IPS DF 4.7 (cell line): ENCODE results near the gene LRRC10B.

Experiments used
- DNase-seq: peaks from one replicate; pipeline ENCODE4 v3.0.0-alpha.2; 2013; ENCODE audit warnings: low spot score; ENCODE audit errors: extremely low read depth

The LRRC10B gene

DNA sequence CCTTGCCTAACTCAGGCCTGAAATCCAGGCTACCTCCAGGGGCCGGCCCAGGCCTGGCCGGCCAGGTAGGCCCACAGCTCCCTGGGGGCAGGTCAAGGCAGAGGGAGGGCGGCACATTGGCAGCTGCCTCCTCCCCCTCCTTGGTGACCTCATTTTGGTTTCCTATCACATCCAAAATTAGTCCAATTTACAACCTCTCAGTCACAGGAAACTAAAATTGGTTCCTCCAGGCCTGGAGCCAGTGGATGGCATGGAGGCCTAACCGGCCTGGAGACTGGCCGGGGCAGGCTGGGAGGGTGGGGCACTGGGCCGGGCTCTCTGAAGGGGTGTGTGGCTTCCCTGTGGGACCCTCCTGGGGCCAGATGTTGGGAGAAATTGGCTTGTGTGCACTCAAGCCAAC is 35.9 kb downstream of the LRRC10B start:
- DNase-seq: no peak

- DNase-seq: peak; percentile 25
These were observed 36.8 kb downstream of the LRRC10B start for GRCh38 chr11:61545341-61545740.

GRCh38 chr11:61545921-61546320 is 37.4 kb downstream of the LRRC10B start:
- no peak for DNase-seq

GRCh38 chr11:61546663-61547062 is 38.1 kb downstream of the LRRC10B start:
- DNase-seq: no peak

DNA sequence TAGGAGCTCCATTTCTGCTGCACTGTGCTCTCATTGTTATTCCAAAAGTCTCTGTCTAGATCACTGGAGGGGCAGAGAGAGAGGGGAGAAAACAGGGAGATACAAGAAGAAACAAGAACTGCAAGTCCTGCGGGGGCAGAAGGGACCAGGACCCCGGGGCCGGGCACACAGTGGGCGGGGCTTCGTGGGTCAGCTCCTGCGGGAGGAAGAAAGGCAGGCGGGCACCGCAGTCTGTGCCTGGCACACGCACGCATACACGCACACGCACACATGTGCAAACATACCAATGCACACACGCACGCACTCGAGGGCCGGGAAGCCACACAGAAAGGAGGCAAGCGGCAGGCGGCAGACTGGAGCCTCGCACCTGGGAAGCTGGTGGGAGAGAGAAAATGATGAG is 38.7 kb downstream of the LRRC10B start:
- DNase-seq: no peak

DNA sequence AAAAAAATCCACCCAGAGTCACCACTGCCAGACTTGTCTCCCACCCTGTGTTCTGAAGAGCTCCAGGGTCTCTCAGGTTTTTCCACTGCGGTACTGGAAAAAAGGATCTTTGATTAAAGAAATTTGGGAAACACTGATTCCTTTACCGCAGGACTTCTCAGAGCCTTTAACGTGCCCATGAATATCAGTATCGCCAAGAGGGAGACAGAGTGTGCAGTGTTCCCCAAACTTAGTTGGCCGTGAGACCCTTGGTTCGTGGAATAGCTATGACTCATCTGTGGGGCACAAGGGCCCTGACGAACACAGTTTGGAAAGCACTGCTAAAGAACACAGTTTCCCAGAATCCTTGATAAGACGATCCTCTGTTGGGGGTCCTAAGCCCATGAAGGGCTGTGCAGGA is 40.6 kb downstream of the LRRC10B start:
- DNase-seq: no peak

GRCh38 chr11:61549662-61550568 is 41.4 kb downstream of the LRRC10B start:
- no peak for DNase-seq

GRCh38 chr11:61550665-61551227 is 42.2 kb downstream of the LRRC10B start:
- DNase-seq: no peak

GRCh38 chr11:61551634-61552033 is 43.1 kb downstream of the LRRC10B start:
- DNase-seq: no peak

GRCh38 chr11:61552108-61552635 is 43.6 kb downstream of the LRRC10B start:
- DNase-seq: no peak

DNA sequence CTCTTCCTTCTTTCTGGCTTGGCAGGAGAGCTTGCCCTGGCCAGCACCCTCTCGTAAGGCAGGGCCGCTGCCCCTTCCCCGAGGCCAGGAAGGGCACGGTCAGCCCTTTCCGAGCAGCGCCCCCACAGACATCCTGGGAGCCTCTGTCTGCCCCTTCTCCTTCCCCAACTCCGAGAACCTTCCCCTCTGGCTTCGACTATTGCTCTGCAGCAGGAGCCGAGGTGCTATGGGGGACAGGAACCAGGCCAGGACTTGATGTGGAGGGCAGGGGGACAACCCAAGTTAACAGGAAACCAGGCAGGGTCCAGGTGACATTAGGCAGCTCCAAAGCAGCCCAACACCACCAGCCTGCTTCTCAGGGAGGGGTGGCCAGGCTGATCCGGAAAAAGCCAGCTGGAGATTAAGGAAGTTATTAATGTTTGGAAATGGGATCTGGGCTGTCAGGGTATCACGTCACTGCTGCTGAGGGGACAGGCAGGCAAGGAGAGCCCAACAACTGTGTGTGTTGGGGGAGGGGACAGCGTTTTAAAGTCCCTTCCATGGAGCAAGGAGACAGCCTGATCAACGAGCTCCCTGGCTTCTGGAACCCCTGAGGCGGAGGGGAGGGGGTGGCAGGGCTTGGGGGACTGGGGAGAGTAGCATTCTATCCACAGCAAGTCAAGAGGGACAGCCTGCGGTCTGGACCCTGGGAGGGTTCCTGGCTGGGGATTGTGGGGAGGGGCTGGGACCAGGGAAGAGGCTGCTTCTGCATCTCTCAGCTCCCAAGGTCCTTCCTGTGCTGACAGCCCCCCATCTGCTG is 45.0 kb downstream of the LRRC10B start:
- DNase-seq: no peak

DNA sequence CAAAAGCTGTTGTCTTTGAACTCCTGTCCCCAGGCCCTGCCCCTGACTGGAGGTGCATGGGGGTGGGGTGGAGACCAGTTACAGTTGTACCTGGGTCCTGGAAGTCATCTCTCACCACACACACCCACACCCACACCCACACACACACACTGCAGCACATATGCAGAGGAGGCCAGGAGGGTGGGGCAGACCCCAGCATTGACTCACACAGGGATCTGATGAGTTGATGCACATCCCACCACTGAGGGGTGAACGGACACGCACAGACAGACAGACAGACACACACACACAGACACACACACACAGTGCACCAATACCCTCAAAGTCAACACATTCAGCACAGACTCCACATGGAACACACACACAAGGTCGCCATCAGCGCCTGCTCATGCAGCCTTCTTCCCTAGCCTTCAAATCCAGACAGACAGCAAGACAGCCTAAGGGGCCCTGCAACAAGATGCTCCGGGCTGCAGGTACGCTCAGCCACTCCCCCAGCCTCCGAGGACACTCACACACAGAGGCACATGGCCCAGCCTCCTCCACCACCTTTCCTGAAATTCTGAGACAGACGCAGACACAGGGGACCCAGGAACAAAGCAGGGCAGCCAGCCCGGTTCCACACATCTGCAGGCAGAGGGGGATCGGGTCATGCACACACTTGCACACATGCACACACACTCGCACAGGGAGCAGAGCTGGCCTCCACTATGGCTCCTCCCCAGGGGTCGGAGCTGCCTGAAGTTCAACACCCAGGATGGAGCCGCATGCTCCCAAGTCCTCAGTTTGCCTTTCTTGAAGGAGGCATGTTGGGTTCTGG is 45.8 kb downstream of the LRRC10B start:
- DNase-seq: no peak

DNA sequence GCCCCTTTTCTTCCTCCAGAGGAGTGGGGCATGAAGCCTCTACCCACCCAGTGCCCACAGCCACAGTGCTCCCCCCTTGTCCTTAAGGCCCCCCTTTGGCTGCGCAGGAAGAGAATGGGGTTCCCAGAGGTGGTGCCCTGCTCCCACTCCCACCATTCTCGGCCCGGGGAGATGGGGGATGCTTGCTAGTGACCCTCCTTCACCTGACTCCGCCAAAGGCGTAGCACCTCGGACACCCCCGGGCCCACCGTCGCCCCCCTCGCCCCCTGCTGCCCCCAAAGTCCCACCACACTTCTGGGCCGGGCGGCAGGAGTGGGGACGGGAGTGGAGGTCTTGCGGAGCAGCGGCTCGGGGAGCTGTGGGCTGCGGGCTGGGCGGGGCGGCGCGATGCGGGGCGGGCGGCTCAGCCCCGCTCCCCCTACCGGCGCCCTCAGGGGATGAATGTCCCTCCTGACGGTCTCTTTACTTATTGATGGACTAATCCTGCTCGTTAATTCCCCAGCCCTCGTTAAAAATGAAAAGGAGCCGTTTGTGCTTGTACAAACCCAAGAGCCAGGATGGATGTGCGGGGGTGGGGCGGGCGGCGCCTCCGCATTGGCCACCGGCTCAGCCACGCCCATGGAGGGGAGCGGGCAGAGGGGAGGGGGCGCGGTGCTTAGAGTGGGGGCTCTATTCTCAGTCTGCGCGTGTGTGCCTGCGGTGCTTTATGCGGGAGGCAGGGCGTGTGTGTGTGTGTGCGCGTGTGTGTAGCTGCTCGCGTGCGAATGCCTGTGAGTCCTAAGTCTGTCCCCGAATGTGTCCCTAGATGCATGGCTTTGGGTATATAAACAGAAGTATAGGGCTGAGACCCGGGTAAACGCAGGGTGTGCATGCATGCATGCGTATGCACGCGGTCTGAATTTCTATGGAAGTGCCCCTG is 46.8 kb downstream of the LRRC10B start:
- DNase-seq: no peak

GRCh38 chr11:61555978-61556377 is 47.4 kb downstream of the LRRC10B start:
- DNase-seq: no peak

GRCh38 chr11:61556621-61557020 is 48.1 kb downstream of the LRRC10B start:
- no peak for DNase-seq
